Measurements from ENCODE around the gene ADAMTS4. TPM values are rescaled to one million over a fixed set of nuclear protein-coding genes. Genes with fewer than 3 reads are reported as not detected.

The ADAMTS4 gene
- total and polyA plus RNA-seq, 2 experiments from 2014 or later = 7.2 to 9.8 TPM

DNA sequence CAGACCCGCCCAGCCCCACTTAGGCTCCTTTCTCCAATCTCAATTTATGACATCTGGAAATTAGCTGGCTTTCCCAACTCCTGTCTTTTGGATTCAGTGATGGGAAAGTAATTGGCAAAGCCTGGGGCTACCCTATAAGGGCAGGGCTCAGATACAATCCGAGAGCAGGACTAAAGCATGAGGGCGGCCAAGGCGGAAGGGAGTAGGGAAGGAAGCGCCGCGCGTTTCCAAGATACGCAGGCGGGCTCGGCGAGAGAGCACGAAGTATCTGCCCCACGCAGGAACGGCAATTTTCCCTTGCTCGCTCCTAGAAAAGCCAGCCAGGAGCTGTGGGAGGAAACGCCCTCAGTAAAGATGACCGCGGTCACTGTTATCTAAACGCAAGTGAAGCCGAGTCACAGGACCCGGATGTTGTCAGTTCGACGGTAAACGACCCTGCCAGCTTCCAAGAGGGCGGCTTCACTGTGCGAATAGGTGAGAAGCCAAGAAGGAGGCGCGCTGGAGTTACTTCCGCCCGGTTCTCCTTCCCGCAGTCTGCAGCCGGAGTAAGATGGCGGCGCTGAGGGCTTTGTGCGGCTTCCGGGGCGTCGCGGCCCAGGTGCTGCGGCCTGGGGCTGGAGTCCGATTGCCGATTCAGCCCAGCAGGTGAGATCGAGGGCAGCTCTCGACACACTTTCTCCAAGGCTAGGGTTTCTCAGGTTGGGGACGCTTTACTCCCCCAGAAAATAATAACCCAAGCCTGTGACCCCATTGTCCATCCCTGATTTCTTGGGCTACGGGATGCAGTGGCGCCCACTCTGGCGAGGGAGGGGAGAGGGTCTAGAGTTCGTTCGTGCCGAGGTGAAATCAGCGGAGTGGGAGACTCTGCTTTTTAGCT is 3.2 kb upstream of the ADAMTS4 start, which contains the start of gene NDUFS2:
TSS of gene NDUFS2 (plus strand) at position 532 of the 877 bp plus-strand sequence. CDS start at position 551, 19 bp downstream.
- H2AFZ ChIP-seq = peak within 1 kb of the TSS; percentile 74
- DNase-seq = peak; percentile 100
- H3K9me2 ChIP-seq (ENCODE audit: insufficient read depth) = no peaks in the 10 kb centered on the region
- peaks cover 56% of the 10 kb centered on the region for H3K79me2 ChIP-seq (ENCODE audit: insufficient read depth)
- peak within 1 kb of the TSS; percentile 91 for H3K4me3 ChIP-seq
- 1% methylated on average over 53 of the region's 53 CpGs for WGBS, 2 experiments (ENCODE audit: low coverage in 1 of 2, low lambda C conversion rate in 2 of 2, missing lambda C conversion rate in 2 of 2)
- TF ChIP-seq EZH2phosphoT487 (IDR thresholded peaks at IDR 0.05; ENCODE audit: insufficient read depth, low read depth) (no peak), EZH2 (IDR thresholded peaks at IDR 0.05; ENCODE audit: insufficient read depth, poor library complexity, severe bottlenecking) (no peak)
- H3K36me3 ChIP-seq (ENCODE audit: low read depth) = peaks cover 14% of the 10 kb centered on the region; the same call in 1 of the 2 replicates
- peak within 1 kb of the TSS; percentile 87 for H3K4me2 ChIP-seq (ENCODE audit: unreplicated experiment)
- peaks cover 42% of the 10 kb centered on the region for H3F3A ChIP-seq (ENCODE audit: insufficient read depth)
- H3K9ac ChIP-seq = peak within 1 kb of the TSS; percentile 90
- no peaks in the 10 kb centered on the region for H4K20me1 ChIP-seq (ENCODE audit: insufficient read depth)
- peaks cover 46% of the 10 kb centered on the region for H3K4me1 ChIP-seq (ENCODE audit: insufficient read depth)
- in situ Hi-C loops (cut with MboI) = no loop called here
- no peaks in the 10 kb centered on the region for H3K27me3 ChIP-seq (replicated peaks; ENCODE audit: insufficient read depth)
- H3K27ac ChIP-seq = peak within 1 kb of the TSS; percentile 97
- H3K9me3 ChIP-seq (ENCODE audit: low read depth) = no peaks in the 10 kb centered on the region

DNA sequence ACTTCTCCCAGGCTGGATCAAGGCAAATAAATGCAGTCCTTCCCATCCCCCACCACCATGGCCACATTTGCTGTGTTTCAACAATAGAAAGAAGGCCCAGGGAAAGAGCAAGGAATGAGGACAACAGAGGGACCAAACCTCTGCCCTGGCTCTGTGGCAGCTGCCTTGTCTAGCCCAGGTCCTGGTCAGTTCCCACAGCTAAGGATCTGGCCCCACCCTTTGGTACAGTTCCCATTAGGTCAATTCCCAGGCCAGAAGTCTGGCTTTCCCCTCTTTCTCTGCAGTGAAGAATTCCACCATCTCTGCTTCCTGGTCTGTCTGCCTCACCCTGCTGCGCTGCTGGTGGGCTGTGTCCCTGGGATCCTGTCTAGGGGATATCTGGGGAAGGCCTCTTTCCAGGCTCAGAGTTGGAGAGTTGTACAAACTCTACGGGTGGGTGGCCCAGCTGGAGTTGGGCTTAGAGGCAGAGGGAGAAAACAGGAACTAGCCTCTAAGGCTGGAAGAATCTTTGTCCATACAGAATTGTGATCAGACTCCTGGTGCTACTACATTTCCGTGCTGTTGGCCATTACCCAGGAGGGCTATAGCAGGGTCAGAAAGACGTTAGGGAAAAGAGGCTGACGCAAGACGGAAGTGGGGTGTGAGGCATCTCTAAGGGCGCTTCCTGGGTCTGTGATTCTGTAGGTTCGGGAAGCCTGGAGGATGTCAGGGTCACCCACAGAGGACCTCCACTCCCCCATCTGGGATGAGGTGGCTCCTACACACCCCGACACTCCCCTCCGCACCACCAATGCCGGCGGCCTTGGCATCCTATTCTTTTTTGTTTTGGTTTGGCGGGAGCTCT is 2.4 kb upstream of the ADAMTS4 start:
- TF ChIP-seq EZH2 (IDR thresholded peaks at IDR 0.05; ENCODE audit: insufficient read depth, poor library complexity, severe bottlenecking) = no peak
- TF ChIP-seq EZH2phosphoT487 (IDR thresholded peaks at IDR 0.05; ENCODE audit: insufficient read depth, low read depth) = no peak
- DNase-seq = peak; percentile 86
- H3K9me2 ChIP-seq (ENCODE audit: insufficient read depth) = no peaks in the 10 kb centered on the region
- peak overlapping the region; percentile 97 for H3K27ac ChIP-seq
- 2 to 3% methylated on average over 13 of the region's 13 CpGs for WGBS, 2 experiments (ENCODE audit: low coverage in 1 of 2, low lambda C conversion rate in 2 of 2, missing lambda C conversion rate in 2 of 2)
- H3F3A ChIP-seq (ENCODE audit: insufficient read depth) = peaks cover 49% of the 10 kb centered on the region
- H3K4me1 ChIP-seq (ENCODE audit: insufficient read depth) = peaks cover 50% of the 10 kb centered on the region
- H3K4me2 ChIP-seq (ENCODE audit: unreplicated experiment) = peak overlapping the region; percentile 84
- H3K4me3 ChIP-seq = peak overlapping the region; percentile 91
- no peaks in the 10 kb centered on the region for H4K20me1 ChIP-seq (ENCODE audit: insufficient read depth)
- peak overlapping the region; percentile 63 for H2AFZ ChIP-seq
- H3K79me2 ChIP-seq (ENCODE audit: insufficient read depth) = peaks cover 58% of the 10 kb centered on the region
- H3K9me3 ChIP-seq (ENCODE audit: low read depth) = no peaks in the 10 kb centered on the region
- in situ Hi-C loops (cut with MboI) = no loop called here
- H3K27me3 ChIP-seq (replicated peaks; ENCODE audit: insufficient read depth) = no peaks in the 10 kb centered on the region
- peaks cover 14% of the 10 kb centered on the region; the same call in 1 of the 2 replicates for H3K36me3 ChIP-seq (ENCODE audit: low read depth)
- H3K9ac ChIP-seq = peak overlapping the region; percentile 90

DNA sequence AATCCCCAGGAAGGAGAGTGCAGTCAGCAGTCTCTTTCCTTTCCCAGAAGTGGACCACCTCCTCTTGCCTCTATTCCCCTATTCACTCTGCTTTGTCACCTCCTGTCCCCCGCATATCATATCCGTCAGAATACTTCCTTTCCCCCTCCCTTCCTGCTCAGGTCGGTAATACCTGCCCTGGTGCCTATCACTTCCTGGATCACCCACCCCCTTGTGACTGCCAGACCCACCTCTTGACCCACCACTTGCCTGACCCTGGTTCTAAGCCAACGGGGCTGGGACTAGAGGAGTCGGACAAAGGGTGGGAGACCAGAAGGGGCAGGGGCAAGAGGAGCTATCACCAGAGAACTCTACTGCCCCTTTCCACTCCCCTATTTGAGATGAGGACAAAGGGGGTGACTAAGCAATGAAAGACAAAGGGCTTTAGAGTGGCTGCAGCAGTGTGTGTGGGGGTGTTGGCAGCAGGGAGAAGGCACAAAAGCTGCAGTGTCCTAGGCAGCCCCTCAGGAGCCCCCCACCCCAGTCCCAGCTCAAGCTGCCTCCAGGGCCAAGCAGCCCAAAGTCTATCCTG is 1.7 kb upstream of the ADAMTS4 start:
- Histone ChIP-seq H3K27me3 (replicated peaks; ENCODE audit: insufficient read depth) (no peaks in the 10 kb centered on the region), H3K4me3 (no peak overlapping the region; the same call in 1 of the 2 replicates), H4K20me1 (ENCODE audit: insufficient read depth) (no peaks in the 10 kb centered on the region), H3K9me2 (ENCODE audit: insufficient read depth) (no peaks in the 10 kb centered on the region), H2AFZ (peak overlapping the region; percentile 63; the same call in 1 of the 2 replicates), H3K79me2 (ENCODE audit: insufficient read depth) (peaks cover 58% of the 10 kb centered on the region), H3K27ac (peak overlapping the region; percentile 97), H3K9me3 (ENCODE audit: low read depth) (no peaks in the 10 kb centered on the region), H3K4me2 (ENCODE audit: unreplicated experiment) (peak overlapping the region; percentile 84), H3K9ac (peak overlapping the region; percentile 90), H3K36me3 (ENCODE audit: low read depth) (peaks cover 12% of the 10 kb centered on the region; the same call in 1 of the 2 replicates), H3F3A (ENCODE audit: insufficient read depth) (peaks cover 47% of the 10 kb centered on the region), H3K4me1 (ENCODE audit: insufficient read depth) (peaks cover 57% of the 10 kb centered on the region)
- DNase-seq = no peak
- TF ChIP-seq EZH2phosphoT487 (IDR thresholded peaks at IDR 0.05; ENCODE audit: insufficient read depth, low read depth) (no peak), EZH2 (IDR thresholded peaks at IDR 0.05; ENCODE audit: insufficient read depth, poor library complexity, severe bottlenecking) (no peak)
- in situ Hi-C loops (cut with MboI) = no loop called here
- WGBS, 2 experiments (ENCODE audit: low coverage in 1 of 2, low lambda C conversion rate in 2 of 2, missing lambda C conversion rate in 2 of 2) = 69 to 71% methylated on average over 5 of the region's 5 CpGs

All from GM23248 (cell line).